ENCODE results near the gene SMYD3.

SMYD3 gene

DNA sequence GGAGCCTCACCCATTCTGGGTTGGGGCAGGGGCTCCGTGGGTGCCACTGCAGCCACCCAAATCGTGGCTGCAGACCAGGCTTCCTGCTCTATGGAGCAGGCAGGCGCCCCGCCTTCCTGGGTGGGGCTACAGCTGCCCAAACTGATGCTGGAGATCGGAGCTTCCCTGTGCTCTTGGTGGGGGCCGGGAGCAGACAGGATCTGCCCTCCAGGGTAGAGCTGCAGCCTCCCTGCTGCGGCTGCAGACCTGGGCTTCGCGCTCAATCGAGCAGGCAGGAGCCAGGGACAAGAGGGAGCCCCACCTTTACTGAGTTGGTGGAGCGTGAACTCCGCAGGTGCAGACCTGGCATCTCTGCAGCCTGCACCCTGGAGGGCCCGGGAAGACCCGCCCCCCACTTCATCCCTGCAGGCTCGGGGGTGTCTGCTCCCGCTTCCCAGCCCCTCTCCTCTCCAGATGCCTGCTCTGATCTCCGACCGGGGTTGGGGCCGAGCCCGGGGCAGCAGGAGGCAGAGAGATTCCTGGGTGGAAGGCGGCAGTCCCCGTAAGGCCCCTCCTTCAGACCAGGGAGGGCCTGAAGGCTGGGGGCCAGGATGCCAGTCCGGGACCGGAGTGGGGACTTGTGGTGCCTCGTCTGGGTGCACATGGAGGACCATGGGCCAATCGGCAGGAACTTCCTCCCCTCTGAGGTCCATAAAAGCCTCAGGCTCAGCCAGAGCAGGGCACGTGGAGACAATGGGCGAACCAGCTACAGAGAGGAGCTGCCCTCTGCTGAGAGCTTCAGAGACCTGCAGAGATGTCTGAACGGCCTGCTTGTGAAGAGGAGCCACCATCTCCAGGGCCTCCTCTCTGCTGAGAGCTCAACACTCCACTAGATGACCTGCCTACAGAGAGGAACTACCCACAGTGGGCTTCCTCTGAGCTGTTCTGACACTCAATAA is 359.3 kb downstream of the SMYD3 start:
- no peak for DNase-seq (ENCODE audit: low read depth in 2 of 2)

DNA sequence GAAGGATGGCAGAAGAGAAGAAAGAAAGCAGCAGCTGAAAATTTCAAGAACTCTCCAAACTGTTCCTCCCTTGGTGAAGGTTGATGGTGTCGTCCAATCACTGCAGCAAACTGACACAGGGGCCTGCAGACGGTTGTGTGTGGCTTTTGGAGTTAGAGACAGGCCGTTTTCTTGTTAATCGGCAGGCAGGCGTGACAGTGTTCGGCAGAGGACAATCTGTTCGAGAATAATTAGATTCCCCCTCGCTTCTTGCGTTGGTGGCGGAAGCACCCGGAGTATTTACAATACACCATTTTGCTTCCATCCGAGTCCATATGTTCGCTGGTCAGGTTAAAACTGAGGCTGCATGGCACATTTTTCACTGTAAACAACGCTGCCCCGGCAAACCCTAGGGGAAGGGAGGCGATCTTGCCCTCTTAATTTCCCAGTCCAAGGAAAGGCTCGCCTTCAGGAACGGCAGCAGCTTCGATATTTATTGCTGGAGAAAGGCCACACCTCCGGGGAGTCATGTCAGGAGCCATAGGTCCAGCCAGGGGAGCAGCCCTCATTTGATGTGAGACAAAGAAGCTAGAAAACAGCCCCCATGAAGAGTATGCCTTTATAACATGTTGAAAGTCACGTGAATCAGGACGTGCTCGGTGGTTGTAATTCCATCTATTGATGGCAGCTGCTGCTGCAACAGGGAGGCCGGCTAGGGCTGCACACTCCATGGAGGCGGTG is 360.1 kb downstream of the SMYD3 start:
- no peak for DNase-seq (ENCODE audit: low read depth in 2 of 2)

DNA sequence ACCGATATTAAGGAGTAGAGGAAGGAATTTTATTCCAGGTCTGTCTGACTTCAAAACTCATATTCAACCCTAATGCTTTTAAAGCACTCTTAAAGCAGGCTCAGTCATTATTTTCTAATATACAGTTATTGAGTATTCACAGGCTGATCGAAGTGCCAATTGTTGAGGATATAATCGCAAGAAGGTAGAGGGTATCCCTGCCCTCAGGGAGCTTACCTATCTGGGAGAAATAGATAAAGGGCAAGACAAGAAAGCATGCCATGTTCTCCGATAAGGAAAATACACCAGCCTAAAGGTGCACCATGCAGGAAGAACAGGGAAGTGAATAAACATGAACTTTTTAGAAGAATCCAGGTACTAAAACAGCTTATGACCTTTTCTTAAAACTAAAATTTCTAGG is 361.2 kb downstream of the SMYD3 start:
- DNase-seq (ENCODE audit: low read depth in 2 of 2) = no peak

DNA sequence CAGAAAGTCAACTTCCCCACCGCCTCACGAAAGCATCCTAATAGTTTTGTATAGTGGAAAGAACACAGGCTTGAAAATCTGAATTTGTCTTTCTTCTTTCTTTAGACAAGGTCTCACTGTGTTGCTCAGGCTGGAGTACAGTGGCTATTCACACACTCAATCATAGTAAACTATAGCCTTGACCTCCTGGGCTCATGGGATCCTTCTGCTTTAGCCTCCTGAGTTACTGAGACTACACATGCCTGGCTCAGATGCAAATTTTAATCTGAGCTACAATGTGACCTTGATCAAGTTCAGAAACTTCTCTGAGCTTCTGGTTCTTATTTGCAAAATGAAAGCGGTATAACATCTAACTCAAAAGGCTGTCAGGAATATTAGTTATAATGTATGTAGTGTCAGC is 362.1 kb downstream of the SMYD3 start:
- DNase-seq (ENCODE audit: low read depth in 2 of 2) = no peak

DNA sequence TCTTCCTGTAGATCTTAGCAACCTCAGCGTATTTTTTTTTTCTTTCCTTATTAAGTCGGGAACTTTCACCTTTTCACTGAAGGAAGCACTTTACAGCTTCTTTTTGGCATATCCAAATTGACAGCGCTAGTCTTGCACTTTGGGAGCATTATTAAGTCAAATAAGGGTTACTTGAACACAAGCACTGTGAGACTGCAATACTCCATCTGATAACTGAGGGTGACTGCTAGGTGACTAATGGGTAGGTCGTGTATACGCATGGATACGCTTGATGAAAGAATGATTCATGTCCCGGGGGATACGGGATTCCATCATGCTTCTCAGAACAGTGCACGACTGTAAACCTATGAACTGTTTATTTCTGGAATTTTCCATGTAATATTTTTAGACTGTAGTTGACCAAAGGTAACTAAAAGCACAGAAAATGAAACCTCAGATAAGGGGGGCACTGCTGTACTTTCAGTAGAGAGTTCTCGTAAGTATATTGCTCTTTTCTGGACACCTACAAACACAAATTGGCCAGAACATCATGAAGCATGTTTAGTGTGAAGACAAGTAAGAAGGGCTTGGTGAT is 364.7 kb downstream of the SMYD3 start:
- no peak for DNase-seq (ENCODE audit: low read depth in 2 of 2)

DNA sequence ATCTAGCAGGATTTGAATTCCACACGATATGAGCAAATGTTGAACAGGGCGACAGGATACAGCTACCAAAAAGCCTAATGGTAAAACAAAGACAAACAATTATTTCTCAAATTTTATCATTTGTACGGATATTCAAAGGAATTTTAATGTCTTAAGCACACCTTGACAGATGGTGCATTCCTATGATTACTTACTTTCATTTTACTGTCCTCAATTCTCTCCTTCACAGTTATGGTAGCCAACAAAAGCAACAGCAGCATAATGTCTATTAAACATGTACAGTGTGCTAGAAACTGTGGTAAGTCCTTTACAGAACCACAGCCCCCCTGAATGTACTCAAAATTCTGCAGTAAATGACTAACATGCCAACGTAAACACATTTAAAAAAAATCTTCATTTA is 365.8 kb downstream of the SMYD3 start:
- DNase-seq (ENCODE audit: low read depth in 2 of 2) = no peak

DNA sequence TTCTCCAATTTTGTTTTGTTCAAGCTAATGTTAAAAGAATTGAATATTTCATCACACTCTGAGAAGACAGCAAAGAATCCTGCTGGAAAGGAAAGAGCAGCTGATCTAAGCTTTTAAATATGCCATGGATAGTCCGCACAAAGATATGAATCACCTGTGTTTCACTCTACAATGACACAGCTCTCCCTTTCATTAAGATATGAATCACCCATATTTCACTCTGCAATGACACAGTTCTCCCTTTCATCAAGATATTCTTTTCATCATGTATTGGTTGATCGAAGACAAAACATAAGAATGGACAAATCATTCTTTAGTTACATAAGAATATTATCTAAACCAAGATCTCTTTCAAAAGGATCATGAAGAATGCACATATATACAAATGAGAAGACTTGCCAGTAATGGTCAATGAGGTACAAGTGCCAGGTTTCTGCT is 367.3 kb downstream of the SMYD3 start:
- no peak for DNase-seq (ENCODE audit: low read depth in 2 of 2)

DNA sequence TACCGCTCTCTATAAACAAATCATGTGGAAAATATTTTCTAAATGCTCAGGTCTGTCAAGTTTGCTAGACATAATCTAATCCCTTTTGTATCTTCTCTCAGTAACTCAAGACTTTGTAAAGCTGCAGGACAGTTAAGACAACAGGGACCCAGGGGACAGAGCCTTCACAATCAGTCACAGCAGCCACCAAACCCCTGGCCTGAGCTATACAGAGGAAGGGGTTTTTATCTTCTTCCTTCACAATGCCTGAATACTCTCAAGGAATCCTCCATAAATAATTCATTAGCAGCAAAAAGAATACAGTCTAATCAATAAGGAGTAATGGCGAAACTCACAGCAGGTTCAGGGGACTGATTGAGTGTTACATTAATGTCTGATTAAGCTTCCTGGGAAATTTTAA is 368.3 kb downstream of the SMYD3 start:
- DNase-seq (ENCODE audit: low read depth in 2 of 2) = no peak

DNA sequence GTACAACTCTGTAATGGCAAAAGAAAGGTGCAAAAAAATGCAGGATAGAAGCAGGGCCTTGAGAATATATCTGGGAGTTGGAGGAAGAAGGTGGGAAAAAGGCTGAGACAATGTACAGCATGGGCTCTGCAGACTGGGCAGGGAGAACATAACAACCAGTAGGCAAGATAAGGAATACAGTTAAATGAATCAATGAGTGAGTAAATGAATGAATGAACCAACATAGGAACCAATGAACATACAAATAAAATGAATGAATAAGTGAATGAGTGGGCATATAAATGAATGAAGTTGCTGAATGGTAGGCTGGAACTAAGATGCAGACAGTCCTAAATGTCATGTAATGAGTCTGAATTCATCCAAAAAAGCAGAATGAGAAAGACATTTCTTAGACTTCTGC is 370.6 kb downstream of the SMYD3 start:
- no peak for DNase-seq (ENCODE audit: low read depth in 2 of 2)

DNA sequence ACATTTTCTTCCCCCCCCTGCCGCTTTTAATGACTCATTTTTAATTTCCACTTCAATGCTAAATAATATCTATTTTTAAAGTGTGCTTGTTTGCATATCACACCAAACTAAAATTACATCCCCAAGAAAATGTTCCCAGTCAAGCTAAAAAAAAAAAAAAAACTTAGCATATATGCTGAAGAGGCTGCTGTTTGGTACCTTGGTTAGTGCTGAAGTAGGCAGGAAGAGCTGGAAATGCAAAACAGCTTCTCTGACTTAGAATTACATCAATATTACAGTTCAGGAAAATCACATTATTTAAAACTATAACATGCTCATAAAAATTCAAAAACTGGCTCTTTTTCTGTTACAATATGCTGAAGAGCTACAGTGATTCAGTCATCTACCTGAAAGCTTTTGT is 372.3 kb downstream of the SMYD3 start:
- no peak for DNase-seq (ENCODE audit: low read depth in 2 of 2)

DNA sequence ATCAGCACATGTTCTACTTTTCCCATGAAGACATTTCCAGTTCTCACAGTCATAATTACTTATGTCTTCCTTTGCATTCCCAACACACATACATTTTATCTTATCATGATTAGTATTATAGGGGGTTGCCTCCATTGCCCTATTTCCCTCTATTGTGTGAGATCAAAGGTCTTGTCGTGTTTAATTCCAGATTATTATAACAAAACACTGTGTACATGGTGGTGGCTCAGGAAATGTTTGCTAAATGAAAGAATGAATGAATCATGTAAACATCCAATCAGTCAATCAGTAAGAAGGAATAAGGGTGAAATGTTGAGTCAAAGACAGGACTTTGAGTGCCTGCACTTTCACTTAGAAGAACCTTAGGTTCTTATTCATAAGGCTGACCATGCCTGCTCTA is 376.0 kb downstream of the SMYD3 start:
- no peak for DNase-seq (ENCODE audit: low read depth in 2 of 2)

DNA sequence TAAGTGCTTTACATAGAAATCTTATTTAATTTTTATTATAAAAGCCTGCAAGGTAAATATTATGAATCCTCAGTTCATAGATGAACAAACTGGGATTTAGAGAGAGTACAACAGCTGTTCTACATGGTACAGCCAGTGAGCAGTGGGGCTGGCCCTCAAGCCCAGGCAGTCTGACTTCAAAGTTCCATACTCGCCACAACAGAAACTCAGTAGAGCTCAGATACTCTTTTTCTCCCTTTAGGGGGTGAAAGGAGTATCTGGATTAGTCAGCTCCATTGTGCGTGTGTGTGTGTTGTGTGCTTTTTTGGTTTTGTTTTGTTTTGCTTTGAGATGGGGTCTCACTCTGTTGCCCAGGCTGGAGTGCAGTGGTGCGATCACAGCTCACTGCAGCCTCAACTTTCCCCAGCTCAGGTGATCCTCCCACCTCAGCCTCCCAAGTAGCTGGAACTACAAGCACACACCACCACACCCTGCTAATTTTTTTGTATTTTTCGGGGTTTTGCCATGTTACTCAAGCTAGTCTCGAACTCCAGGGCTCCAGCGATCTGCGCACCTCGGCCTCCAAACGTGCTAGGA is 378.5 kb downstream of the SMYD3 start:
- no peak for DNase-seq (ENCODE audit: low read depth in 2 of 2)

DNA sequence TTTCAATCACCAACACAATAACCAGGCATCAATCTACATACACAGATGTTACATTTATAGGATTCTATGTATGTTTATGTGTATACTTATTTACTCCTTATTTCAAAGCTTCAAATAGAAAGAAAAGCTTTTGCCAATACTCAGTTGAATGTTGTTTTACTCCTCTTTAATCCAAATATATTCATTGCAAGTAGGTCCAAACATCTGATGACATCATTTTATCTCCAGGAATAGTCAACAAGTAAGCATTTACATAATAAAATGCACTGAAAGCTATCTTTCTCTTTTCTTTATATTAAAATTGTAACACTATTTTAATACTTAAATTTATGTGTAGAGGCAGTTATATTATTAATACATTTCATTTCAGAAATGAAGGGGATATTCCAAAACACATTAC is 380.5 kb downstream of the SMYD3 start:
- no peak for DNase-seq (ENCODE audit: low read depth in 2 of 2)

DNA sequence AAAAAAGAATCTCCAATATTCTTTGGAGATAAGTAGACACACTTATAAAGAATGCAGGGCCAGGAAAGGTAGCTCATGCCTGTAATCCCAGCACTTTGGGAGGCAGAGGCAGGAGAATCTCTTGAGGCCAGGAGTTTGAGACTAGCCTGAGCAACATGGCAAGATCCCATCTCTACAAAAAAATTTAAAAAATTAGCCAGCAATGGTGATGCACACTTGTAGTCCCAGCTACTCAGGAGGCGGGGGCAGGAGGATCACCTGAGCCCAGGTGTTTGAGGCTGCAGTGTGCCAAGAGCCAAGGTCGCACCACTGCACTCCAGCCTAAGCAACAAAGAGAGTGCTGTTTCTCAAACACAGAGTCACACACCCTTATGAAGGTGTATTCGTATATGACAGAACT is 385.0 kb downstream of the SMYD3 start:
- no peak for DNase-seq (ENCODE audit: low read depth in 2 of 2)

DNA sequence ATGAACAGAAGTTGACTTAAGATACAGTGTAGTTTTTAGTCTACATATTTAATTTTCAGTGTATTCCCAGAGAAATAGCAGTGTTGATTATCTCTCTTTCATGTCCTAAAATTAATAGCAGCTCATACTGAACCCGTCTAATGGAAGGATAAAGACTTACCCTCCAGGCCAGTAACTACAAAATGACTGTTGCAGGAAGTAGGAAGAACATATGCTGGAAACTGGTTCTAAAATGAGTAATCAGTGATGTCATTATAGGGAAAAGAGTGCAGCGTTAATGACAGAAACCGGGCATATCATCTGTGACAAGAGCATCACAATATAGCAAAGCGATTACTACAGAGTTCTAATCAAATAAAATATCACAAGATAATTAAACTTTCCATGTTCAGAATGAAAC is 385.5 kb downstream of the SMYD3 start:
- DNase-seq (ENCODE audit: low read depth in 2 of 2) = no peak

DNA sequence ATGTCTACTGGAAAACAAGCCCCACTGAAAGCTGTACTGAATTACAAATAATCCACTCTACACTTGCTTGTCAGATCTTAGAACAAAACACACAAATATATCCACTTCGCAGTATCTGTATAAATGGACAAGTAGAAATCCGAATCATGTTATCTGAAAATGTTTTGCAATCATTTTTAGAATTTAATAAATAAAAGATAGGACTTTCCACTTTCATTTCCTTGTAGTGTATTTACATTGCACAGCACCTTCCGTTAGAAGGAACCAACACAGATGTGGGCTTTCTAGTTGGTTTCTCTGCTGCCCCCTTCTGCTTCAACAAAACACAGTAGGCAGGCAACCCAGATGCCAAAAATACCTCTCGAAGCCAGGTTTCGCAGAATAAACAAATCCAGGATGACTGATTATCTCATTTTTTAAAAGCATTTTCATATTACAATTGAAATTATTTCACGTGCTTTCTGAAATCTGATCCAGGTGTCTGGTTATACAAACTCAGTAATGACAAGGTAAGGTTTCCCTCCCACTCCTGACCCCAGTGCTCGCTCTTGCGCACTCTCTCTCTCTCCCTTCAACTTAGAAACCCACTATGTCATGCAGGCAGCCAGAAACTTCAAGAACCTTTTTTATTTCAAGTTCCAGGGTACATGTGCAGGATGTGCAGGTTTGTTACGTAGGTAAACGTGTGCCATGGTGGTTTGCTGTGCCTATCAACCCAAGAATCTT is 389.9 kb downstream of the SMYD3 start:
- peak in 1 of 2 donors; percentile 10 for DNase-seq (ENCODE audit: low read depth in 2 of 2)

DNA sequence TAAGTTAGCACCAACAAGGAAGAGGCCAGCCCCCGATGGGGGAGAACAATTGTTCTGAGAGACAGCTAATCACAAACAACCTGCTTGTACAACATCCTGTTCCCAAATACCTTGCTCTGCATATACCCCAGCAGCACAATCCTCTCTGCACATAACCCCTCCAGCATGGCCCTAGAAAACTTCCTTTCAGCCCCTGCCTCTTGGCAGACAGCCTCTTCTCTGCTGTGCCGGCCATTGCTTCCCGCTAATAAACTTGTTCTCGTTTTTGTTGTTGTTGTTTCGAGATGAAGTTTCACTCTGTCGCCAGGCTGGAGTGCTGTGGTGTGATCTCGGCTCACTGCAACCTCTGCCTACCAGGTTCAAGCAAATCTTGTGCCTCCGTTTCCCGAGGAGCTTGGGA is 392.7 kb downstream of the SMYD3 start:
- DNase-seq (ENCODE audit: low read depth in 2 of 2) = no peak

DNA sequence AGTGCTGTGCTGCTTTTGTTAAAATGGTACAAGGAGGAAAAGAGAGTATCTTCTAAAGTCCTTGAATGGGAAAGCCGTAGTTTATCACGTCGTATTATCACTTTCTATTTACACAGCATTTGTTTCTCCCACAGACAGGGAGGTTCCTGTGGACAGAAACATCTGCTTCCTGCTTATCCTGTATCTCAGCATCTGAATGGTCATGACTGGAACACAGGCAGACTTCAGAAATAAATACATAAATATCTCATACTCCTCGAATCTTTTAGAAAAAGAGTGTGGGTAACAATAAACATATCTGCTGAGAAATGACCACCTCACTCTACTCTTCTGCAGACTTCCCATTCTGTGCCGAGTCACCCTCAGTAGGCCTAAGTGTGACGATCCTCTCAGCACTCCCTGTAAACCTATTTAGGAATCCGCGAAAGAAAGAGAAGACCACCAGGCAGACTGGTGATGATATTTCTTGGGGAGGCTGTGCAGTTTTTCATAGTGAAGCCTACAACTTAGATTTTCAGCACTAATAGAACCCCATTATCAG is 393.5 kb downstream of the SMYD3 start:
- DNase-seq (ENCODE audit: low read depth in 2 of 2) = no peak

DNA sequence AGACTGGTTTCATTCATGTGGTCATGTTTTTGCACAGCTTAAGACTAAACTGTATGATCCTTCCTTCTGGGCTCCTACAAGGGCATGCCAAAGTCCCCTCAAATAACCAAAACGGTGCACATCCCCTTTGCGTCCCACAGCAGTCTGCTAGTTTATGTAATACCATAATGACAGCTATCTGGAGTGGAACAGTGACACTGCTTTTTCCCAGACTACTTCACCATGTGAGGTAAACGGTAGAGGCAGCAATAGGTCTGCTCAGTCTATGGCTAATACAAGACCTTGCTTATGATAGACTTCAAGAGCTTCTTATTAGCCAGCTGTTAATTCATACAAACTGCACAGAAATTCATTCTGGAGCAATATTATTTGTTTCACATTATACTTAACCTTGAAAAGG is 395.5 kb downstream of the SMYD3 start:
- no peak for DNase-seq (ENCODE audit: low read depth in 2 of 2)

DNA sequence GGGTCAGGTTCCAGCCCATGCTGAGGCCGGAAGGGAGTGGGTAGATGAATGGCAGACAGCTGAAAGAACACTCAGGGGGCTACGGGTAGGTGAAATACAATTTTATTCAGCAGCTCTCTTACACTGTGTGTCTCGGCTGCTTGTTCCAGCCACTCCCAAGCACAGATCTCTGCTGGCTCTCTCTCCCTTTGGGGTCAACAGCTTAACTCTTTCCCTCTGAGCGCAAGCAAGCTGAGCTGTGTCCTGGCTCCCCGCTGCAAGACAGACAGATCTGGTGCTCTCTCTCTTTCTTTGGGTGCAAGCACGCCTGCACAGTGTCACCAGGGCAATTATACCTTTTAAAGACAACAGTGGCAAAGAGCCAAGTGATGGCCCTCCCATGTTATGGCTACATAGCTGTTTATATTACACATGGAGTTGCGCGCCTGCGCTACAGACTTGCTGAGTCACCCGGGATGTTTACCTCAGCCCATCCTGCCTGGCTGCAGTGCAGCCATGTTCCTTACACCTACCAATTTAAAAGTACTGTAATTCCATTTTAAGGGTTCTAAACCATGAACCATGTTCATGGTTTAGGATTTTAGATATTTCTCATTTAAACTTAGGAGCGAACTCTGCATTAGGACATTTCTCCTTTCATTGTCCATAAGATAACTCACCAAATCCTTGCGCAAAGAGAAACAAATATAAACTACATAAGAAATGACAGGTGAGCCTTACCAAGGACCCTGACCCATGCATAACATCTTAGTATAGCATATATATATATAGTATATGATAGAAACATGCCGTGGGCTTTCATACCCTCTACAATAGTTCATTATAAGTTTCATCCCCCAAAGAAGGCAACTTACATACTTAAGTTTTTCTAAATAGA is 396.5 kb downstream of the SMYD3 start:
- no peak for DNase-seq (ENCODE audit: low read depth in 2 of 2)

All from activated CD8-positive, alpha-beta memory T cell treated with anti-CD3 and anti-CD28 coated beads for 4 hours (primary cell).